Uterus (tissue), 4 donors: ENCODE data around the gene TMPRSS13. TPM values are rescaled to one million over a fixed set of nuclear protein-coding genes. Genes with fewer than 3 reads are reported as not detected.

Experiments used
- DNase-seq, 2 donors: peaks; one replicate each; pipeline ENCODE4 v3.0.0-alpha.2; 2019 to 2020
- H3K27ac ChIP-seq, 2 donors: fragments of 200-600 bp; sonication (generic); 1 replicate in 1 of 2; 2 replicates in 1 of 2; pipeline ENCODE4 v1.5.1; 2016 to 2018
- H3K27me3 ChIP-seq, 2 donors: fragments of 200-600 bp; sonication (generic); one replicate each; pipeline ENCODE4 v1.5.1; 2018 to 2019; ENCODE audit warnings: control low read depth in 1 of 2
- H3K36me3 ChIP-seq, 2 donors: fragments of 200-600 bp; sonication (generic); one replicate each; pipeline ENCODE4 v1.5.1; 2019; ENCODE audit warnings: control low read depth in 1 of 2
- H3K4me1 ChIP-seq, 2 donors: fragments of 200-600 bp; sonication (generic); one replicate each; pipeline ENCODE4 v1.5.1; 2018 to 2019; ENCODE audit warnings: control low read depth in 1 of 2
- H3K4me3 ChIP-seq, 2 donors: fragments of 200-600 bp; sonication (generic); 1 replicate in 1 of 2; 2 replicates in 1 of 2; pipeline ENCODE4 v1.5.1; 2018 to 2019; ENCODE audit warnings: mild to moderate bottlenecking in 1 of 2
- H3K9me3 ChIP-seq, 2 donors: fragments of 200-600 bp; sonication (generic); one replicate each; pipeline ENCODE4 v1.5.1; 2019; ENCODE audit warnings: control low read depth in 1 of 2
- POLR2A ChIP-seq, 2 donors: fragments of 450-650 bp; IDR thresholded peaks; one replicate each; pipeline ENCODE4 v1.6.1; 2016; ENCODE audit warnings: antibody characterized with exemption in 2 of 2, mild to moderate bottlenecking in 1 of 2, moderate library complexity in 1 of 2
- intact Hi-C: fragments of 100-400 bp; cut with DNase I; formaldehyde crosslinking; loops from one replicate; pipeline ENCODE4 v1.15.1; 2023; ENCODE audit warnings: low total_unique reads
- total RNA-seq, 4 donors: library from RNA; depleted of rRNA in 3 of 4; stranded (reverse); fragments of >200 nt in 3 of 4; gene quantifications; one replicate each; pipeline versions ENCODE4 v1.1.0 to v1.2.4, GENCODE V29; 2014 to 2023
- TF ChIP-seq, protein P1 (sequence below), 4 experiments: fragments of 200-600 bp in 2 of 4; fragments of 450-650 bp in 2 of 4; sonication (generic) in 2 of 4; IDR thresholded peaks; one replicate each; pipeline ENCODE4 v1.5.1; 2016 to 2019; ENCODE audit warnings: antibody characterized with exemption in 4 of 4, mild to moderate bottlenecking in 2 of 4, moderate library complexity in 1 of 4
- donor health status: DM: yes; HTN: yes; CAD: no.

TMPRSS13 gene
- total RNA-seq, 4 donors from 2014 or later: 0.15 to 0.90 (median 0.51) TPM; not detected in 1

DNA sequence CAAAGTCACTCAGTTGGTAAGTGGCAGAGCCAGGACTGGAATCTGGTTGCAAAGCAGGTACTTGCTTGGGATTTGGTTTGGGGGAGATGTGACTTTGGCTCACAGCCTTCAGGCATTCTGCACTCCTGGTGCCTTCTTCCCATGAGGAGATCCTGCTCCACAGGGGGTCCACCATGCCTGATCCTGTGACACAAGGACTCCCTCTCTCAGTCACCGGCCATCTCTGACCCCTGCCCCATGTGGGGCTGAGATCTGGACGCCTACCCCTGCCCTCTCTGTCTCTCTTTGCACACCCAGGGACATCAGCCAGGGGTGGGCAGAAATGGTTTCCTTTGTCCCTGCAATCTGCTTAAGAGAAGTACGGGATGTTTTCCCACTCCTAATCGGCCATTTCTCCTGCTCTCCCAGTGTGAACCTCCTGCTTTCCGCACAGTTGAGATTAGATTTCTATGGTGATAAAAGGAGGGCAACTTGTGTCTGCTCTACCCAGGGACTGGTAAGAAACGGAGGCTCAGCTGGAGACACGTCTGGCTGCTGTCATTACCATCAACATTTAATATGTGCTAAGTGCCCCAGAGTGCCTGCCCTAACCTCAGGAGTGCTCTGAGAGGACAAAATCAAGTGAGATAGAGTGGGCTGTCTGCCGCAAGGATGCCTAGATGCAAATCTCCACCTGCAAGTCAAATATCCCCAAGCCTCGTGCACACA, 41.6 kb downstream of the TMPRSS13 start:
- intact Hi-C loops: no loop called here
- TF ChIP-seq POLR2A (IDR thresholded peaks at IDR 0.05): no peak
- TF ChIP-seq, protein P1, sequence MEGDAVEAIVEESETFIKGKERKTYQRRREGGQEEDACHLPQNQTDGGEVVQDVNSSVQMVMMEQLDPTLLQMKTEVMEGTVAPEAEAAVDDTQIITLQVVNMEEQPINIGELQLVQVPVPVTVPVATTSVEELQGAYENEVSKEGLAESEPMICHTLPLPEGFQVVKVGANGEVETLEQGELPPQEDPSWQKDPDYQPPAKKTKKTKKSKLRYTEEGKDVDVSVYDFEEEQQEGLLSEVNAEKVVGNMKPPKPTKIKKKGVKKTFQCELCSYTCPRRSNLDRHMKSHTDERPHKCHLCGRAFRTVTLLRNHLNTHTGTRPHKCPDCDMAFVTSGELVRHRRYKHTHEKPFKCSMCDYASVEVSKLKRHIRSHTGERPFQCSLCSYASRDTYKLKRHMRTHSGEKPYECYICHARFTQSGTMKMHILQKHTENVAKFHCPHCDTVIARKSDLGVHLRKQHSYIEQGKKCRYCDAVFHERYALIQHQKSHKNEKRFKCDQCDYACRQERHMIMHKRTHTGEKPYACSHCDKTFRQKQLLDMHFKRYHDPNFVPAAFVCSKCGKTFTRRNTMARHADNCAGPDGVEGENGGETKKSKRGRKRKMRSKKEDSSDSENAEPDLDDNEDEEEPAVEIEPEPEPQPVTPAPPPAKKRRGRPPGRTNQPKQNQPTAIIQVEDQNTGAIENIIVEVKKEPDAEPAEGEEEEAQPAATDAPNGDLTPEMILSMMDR (IDR thresholded peaks at IDR 0.05): no peak
- peak in 1 of 2 donors; percentile 15 for DNase-seq
- Histone ChIP-seq H3K4me1 (peaks cover 7 to 8% of the 10 kb centered on the region in 2 donors), H3K27ac (peak overlapping the region; percentile 46 to 89), H3K9me3 (no peaks in the 10 kb centered on the region), H3K27me3 (no peaks in the 10 kb centered on the region), H3K4me3 (no peak overlapping the region), H3K36me3 (no peaks in the 10 kb centered on the region)

DNA sequence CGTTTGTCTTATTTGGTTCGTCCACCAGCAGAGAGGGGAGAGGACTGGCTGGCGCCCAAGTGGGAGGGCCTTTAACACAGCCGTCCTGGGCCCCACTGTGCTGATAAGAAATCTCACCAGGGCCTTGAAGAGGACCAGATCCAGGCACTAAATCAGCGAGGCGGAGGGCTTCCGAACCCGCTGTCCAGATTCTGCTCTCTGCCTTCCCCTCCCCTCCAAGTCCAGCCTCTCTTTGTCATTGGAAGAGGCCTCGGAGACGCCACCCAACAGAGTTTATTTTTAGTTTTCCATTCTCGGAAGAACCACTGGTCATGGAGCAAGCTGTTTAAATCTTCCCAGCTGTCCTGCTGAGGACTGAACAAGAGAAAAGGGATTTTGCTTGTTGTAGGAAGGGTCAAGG, 43.4 kb downstream of the TMPRSS13 start:
- H3K4me1 ChIP-seq: peaks cover 8 to 10% of the 10 kb centered on the region in 2 donors
- peak; percentile 97 to 99 for DNase-seq
- H3K27ac ChIP-seq: peak overlapping the region; percentile 89 to 90
- no peaks in the 10 kb centered on the region for H3K27me3 ChIP-seq
- H3K9me3 ChIP-seq: no peaks in the 10 kb centered on the region
- intact Hi-C loops: no loop called here
- H3K36me3 ChIP-seq: no peaks in the 10 kb centered on the region
- TF ChIP-seq POLR2A (IDR thresholded peaks at IDR 0.05): peak in 1 of 2 donors; percentile 45
- TF ChIP-seq, protein P1 (IDR thresholded peaks at IDR 0.05): peak in 1 of 4 experiments; percentile 12
- H3K4me3 ChIP-seq: peak overlapping the region in 1 of 2 donors; percentile 4

DNA sequence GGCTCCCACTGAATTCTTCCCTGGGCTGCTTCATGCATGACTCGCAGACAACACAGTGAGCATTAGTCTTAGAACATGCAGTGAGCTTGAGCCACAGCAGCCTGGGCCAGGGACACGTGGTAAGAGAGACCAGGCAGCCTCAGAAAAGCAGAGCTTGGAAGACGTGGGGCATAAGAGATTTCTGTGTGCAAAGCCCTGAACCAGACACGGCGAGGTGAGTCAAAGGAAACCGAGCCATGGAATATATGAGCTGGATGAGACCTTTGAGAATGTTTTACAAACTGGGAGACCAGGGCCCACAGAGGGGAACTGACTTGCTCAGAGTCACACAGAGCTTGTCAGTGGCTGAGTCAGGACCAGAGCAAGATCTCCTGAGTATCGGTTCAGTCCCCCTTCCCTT, 44.2 kb downstream of the TMPRSS13 start:
- Histone ChIP-seq H3K4me3 (no peak overlapping the region), H3K27ac (peak overlapping the region; percentile 89 to 90), H3K27me3 (no peaks in the 10 kb centered on the region), H3K9me3 (no peaks in the 10 kb centered on the region), H3K4me1 (peaks cover 8 to 10% of the 10 kb centered on the region in 2 donors), H3K36me3 (no peaks in the 10 kb centered on the region)
- TF ChIP-seq, protein P1 (IDR thresholded peaks at IDR 0.05): no peak
- TF ChIP-seq POLR2A (IDR thresholded peaks at IDR 0.05): no peak
- intact Hi-C loops: no loop called here
- peak; percentile 64 to 72 for DNase-seq

DNA sequence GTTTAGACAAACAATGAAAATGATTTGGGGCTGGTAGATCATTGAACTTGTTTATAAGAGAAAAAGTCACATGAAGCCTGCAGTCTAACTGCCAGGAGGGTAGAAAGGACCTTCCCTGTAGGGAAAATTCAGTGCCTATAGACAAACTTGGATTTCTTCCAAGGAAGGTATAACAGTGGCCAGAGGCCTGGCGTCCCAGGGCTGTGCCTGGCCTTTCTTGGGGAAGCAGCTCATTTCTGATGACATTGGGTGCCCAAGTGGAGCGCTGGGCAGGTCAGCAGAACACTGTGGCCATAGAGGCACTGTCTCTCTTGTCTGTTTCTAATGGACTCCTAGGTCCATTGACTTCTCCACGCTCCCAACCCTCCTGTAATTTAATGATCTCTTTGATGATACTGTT, 46.1 kb downstream of the TMPRSS13 start:
- Histone ChIP-seq H3K4me1 (peaks cover 8 to 10% of the 10 kb centered on the region in 2 donors), H3K4me3 (no peak overlapping the region), H3K36me3 (no peaks in the 10 kb centered on the region), H3K9me3 (no peaks in the 10 kb centered on the region), H3K27ac (peak overlapping the region; percentile 89 to 90), H3K27me3 (no peaks in the 10 kb centered on the region)
- intact Hi-C loops: no loop called here
- no peak for TF ChIP-seq POLR2A (IDR thresholded peaks at IDR 0.05)
- TF ChIP-seq, protein P1 (IDR thresholded peaks at IDR 0.05): no peak
- DNase-seq: peak in 1 of 2 donors; percentile 13

DNA sequence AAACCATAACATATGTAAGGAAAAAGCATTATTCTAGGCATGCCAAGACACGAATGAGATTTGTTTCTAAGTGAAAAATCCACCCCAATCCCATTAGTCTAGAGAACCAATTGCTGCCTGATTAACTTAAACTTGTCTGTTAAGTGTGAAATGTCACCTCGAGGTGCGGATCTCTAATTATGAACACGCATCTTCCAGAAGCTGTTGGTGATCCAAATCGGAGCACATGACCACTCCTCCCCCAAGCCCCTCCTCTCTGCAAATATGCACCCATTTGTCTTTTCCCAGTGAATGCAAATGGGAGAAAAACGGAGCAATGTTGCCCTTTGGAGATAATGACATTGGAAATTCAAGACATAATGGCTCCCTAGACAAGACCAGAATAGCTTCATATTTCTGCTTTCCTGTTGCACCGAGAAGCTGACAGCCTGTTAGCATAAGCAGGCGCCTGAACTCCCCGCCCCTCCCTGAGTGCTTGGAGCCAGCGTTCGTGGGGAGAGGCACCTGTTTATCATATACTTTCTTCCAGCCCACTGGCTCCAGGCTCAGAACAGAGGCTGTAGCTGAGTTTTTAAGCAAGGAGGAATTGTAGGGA, 46.8 kb downstream of the TMPRSS13 start:
- H3K27ac ChIP-seq: peak overlapping the region; percentile 89 to 90

More for the DNA sequence above, 46.8 kb downstream of the TMPRSS13 start:
- no peak for DNase-seq
- peaks cover 8 to 10% of the 10 kb centered on the region in 2 donors for H3K4me1 ChIP-seq
- no peaks in the 10 kb centered on the region for H3K9me3 ChIP-seq
- intact Hi-C loops: no loop called here
- H3K4me3 ChIP-seq: no peak overlapping the region
- no peaks in the 10 kb centered on the region for H3K36me3 ChIP-seq
- TF ChIP-seq POLR2A (IDR thresholded peaks at IDR 0.05): no peak
- TF ChIP-seq, protein P1 (IDR thresholded peaks at IDR 0.05): no peak
- H3K27me3 ChIP-seq: no peaks in the 10 kb centered on the region
